ENCODE data around the gene ZNF2. TPM values are rescaled to one million over a fixed set of nuclear protein-coding genes. Genes with fewer than 3 reads are reported as not detected.
A peak's percentile ranks its signal among the peaks of the same experiment; 100 is the strongest.

ZNF2 gene
- total RNA-seq, 2 donors from 2014 or later, result 3.3 to 3.5 TPM

DNA sequence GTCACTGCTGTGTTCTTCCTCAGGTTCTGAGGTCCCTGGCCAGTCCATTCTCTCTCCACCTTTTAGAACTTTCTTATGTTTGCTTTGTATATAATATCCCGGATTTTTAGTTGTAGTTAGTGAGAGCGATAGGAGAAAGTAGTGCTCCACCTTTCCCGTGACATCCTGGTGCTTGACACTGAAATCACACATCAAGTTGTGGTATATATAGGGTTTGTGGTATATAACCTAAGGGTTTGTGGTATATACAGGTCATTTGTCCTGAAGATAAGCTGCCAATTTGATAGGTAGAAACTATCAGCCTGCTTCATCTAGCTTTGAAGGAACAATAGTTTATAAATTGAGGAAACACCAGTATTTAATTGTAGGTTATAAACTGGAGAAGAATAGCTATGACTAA lies 54.8 kb downstream of the ZNF2 start:
- H3K4me1 ChIP-seq, result no peaks in the 10 kb centered on the region
- no peaks in the 10 kb centered on the region for H3K27me3 ChIP-seq
- peaks cover 5% of the 10 kb centered on the region for H3K9me3 ChIP-seq
- no peak overlapping the region for H3K4me3 ChIP-seq
- TF ChIP-seq, protein P1, sequence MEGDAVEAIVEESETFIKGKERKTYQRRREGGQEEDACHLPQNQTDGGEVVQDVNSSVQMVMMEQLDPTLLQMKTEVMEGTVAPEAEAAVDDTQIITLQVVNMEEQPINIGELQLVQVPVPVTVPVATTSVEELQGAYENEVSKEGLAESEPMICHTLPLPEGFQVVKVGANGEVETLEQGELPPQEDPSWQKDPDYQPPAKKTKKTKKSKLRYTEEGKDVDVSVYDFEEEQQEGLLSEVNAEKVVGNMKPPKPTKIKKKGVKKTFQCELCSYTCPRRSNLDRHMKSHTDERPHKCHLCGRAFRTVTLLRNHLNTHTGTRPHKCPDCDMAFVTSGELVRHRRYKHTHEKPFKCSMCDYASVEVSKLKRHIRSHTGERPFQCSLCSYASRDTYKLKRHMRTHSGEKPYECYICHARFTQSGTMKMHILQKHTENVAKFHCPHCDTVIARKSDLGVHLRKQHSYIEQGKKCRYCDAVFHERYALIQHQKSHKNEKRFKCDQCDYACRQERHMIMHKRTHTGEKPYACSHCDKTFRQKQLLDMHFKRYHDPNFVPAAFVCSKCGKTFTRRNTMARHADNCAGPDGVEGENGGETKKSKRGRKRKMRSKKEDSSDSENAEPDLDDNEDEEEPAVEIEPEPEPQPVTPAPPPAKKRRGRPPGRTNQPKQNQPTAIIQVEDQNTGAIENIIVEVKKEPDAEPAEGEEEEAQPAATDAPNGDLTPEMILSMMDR (IDR thresholded peaks at IDR 0.05), result no peak
- no peak overlapping the region for H3K9ac ChIP-seq (ENCODE audit: low read depth in 2 of 2, low read length in 2 of 2)
- intact Hi-C loops (cut with DNase I), result no loop called here
- H3K27ac ChIP-seq, result no peak overlapping the region
- no peak for DNase-seq
- no peaks in the 10 kb centered on the region for H3K36me3 ChIP-seq

DNA sequence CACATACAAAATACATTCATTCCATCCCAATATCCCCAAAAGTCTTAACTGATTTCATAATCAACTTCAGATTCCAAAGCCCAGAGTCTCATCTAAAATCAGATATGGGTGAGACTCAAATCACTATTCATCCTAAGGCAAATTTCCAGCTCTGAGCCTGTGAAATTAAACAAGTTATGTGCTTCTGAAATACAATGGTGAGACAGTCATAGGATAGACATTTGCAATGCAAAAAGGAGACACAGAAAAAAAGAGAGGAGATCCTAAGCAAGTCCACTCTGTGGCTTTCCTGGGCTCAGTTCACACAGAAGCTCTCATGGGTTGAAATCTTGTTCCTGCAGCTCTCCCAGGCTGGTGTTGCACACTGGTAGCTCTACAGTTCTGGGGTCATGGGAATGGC lies 60.0 kb downstream of the ZNF2 start:
- Histone ChIP-seq H3K9me3 (no peaks in the 10 kb centered on the region), H3K4me1 (no peaks in the 10 kb centered on the region), H3K9ac (ENCODE audit: low read depth in 2 of 2, low read length in 2 of 2) (no peak overlapping the region), H3K36me3 (no peaks in the 10 kb centered on the region), H3K27ac (no peak overlapping the region), H3K27me3 (no peaks in the 10 kb centered on the region), H3K4me3 (no peak overlapping the region)
- no peak for DNase-seq
- TF ChIP-seq, protein P1 (IDR thresholded peaks at IDR 0.05), result no peak
- intact Hi-C loops (cut with DNase I), result no loop called here

DNA sequence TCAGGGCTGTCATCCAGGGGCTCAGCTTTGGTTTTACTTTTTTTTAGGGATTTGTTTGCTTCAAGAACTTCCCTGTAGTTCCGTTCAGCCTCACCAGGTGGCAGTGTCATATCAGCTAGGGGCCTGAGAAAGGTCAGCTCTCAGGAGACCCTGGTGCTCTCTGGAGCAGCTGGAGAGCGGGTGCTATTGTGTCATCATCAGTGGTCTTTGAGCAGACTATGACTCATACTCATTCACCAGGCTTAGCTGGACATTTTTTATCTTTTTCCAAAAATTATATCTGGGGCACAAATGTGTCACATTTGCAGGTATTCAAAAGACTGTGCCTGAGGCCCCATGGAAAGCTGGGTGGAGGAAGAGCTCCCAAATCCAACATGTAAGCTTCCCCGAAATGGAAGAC lies 66.1 kb downstream of the ZNF2 start:
- no peaks in the 10 kb centered on the region for H3K9me3 ChIP-seq
- H3K27ac ChIP-seq, result no peak overlapping the region
- H3K4me3 ChIP-seq, result no peak overlapping the region
- no peaks in the 10 kb centered on the region for H3K27me3 ChIP-seq
- no peaks in the 10 kb centered on the region for H3K4me1 ChIP-seq
- intact Hi-C loops (cut with DNase I), result loop anchor here (1.0 kb wide), 1 partner anchor 84 kb away; no protein-coding TSS in a partner anchor
- DNase-seq, result peak; percentile 74
- TF ChIP-seq, protein P1 (IDR thresholded peaks at IDR 0.05), result peak; percentile 71
- H3K36me3 ChIP-seq, result no peaks in the 10 kb centered on the region
- no peak overlapping the region for H3K9ac ChIP-seq (ENCODE audit: low read depth in 2 of 2, low read length in 2 of 2)

DNA sequence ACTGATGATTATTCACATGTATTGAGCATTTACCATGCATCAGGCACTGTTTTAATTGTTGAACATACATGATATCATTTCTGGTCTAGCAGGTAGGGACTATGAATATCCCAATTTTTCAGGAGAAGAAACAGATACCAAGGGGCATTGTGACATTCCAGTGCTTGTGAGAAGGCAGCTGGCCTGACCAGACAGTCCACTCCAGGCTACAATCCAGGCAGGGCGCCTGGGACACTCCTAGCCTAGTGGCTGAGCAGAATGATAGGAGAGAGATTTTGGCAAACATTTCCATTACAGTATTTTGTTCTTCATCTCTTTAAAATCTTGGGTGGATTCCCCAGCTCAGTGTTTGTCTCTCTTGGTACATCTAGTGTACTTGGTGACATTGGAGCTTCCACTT lies 66.6 kb downstream of the ZNF2 start:
- Histone ChIP-seq H3K27ac (no peak overlapping the region), H3K9ac (ENCODE audit: low read depth in 2 of 2, low read length in 2 of 2) (no peak overlapping the region), H3K4me3 (no peak overlapping the region), H3K27me3 (no peaks in the 10 kb centered on the region), H3K4me1 (no peaks in the 10 kb centered on the region), H3K9me3 (no peaks in the 10 kb centered on the region), H3K36me3 (no peaks in the 10 kb centered on the region)
- TF ChIP-seq, protein P1 (IDR thresholded peaks at IDR 0.05), result no peak
- DNase-seq, result no peak
- intact Hi-C loops (cut with DNase I), result no loop called here

Other genes with a start within 250 kb of the ZNF2 start
- gene MAL, start 140.1 kb upstream of the ZNF2 start, total RNA-seq, result 1 to 10 TPM in 1 of 2 donors, under 1 TPM in 1; 0.54 to 3.5 TPM
- gene MRPS5, start 44.0 kb upstream of the ZNF2 start, total RNA-seq, result 10 to 100 TPM; 68.8 to 87.3 TPM
- 10 to 100 TPM; 12.8 to 15.6 TPM for gene ZNF514, start 6.0 kb upstream of the ZNF2 start, total RNA-seq
- gene ZNF892, start 41.7 kb downstream of the ZNF2 start, total RNA-seq, result 1 to 10 TPM; 2.2 to 2.6 TPM
- 10 to 100 TPM; 27.4 to 63.4 TPM for gene PROM2, start 108.6 kb downstream of the ZNF2 start, total RNA-seq
- gene KCNIP3, start 131.5 kb downstream of the ZNF2 start, total RNA-seq, result 1 to 10 TPM; 1.5 to 2.3 TPM
- 10 to 100 TPM; 21.0 to 28.9 TPM for gene FAHD2A, start 236.9 kb downstream of the ZNF2 start, total RNA-seq

Data from colonic mucosa (tissue), 4 donors.